ENCODE measurements around the gene CCDC177.

The CCDC177 gene

DNA sequence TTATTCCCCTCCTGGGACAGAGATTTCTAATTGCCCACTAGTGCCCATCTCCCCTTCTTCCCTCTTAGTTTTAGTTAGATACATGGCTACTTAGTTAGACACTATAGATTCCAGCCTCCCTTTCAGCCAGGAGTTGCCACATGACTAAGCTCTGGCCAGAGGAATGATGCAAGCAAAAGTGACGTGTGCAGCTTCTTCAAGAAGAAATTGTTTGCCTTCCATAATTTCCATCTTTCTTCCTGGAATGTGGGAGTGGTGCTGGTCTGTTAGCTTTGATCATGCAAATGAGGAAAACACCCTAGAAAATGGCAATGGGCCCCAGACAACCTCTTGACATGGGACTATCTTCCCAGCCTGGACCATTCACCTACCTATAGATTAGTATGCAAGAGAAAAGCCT lies 21.4 kb downstream of the CCDC177 start:
- H4K20me1 ChIP-seq (ENCODE audit: low read depth, low read length) = no peaks in the 10 kb centered on the region
- no peak overlapping the region for H2AFZ ChIP-seq (ENCODE audit: low read depth, low read length, severe bottlenecking)
- no peak overlapping the region for H3K4me2 ChIP-seq (ENCODE audit: low read depth, low read length, poor library complexity, severe bottlenecking)
- H3K27ac ChIP-seq (ENCODE audit: low read depth, low read length) = no peak overlapping the region
- no peak overlapping the region for H3K9ac ChIP-seq (ENCODE audit: low read length)
- no peaks in the 10 kb centered on the region for H3K9me2 ChIP-seq (replicated peaks; ENCODE audit: insufficient read depth, low read length)
- H3K9me3 ChIP-seq (ENCODE audit: insufficient read depth, low read length) = no peaks in the 10 kb centered on the region
- H3K4me3 ChIP-seq (ENCODE audit: insufficient read depth, low read length, poor library complexity, severe bottlenecking) = no peak overlapping the region
- no peaks in the 10 kb centered on the region for H3F3A ChIP-seq (ENCODE audit: insufficient read depth)
- TF ChIP-seq EZH2phosphoT487 (conservative IDR thresholded peaks at IDR 0.05; ENCODE audit: low read length) = no peak
- TF ChIP-seq, protein P1, sequence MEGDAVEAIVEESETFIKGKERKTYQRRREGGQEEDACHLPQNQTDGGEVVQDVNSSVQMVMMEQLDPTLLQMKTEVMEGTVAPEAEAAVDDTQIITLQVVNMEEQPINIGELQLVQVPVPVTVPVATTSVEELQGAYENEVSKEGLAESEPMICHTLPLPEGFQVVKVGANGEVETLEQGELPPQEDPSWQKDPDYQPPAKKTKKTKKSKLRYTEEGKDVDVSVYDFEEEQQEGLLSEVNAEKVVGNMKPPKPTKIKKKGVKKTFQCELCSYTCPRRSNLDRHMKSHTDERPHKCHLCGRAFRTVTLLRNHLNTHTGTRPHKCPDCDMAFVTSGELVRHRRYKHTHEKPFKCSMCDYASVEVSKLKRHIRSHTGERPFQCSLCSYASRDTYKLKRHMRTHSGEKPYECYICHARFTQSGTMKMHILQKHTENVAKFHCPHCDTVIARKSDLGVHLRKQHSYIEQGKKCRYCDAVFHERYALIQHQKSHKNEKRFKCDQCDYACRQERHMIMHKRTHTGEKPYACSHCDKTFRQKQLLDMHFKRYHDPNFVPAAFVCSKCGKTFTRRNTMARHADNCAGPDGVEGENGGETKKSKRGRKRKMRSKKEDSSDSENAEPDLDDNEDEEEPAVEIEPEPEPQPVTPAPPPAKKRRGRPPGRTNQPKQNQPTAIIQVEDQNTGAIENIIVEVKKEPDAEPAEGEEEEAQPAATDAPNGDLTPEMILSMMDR (IDR thresholded peaks at IDR 0.05; ENCODE audit: insufficient read depth, low read length, poor library complexity, severe bottlenecking) = no peak
- H3K36me3 ChIP-seq (ENCODE audit: low read length) = no peaks in the 10 kb centered on the region
- H3K79me2 ChIP-seq (ENCODE audit: insufficient read depth, low read length) = no peaks in the 10 kb centered on the region
- H3K27me3 ChIP-seq (ENCODE audit: low read length) = no peaks in the 10 kb centered on the region

DNA sequence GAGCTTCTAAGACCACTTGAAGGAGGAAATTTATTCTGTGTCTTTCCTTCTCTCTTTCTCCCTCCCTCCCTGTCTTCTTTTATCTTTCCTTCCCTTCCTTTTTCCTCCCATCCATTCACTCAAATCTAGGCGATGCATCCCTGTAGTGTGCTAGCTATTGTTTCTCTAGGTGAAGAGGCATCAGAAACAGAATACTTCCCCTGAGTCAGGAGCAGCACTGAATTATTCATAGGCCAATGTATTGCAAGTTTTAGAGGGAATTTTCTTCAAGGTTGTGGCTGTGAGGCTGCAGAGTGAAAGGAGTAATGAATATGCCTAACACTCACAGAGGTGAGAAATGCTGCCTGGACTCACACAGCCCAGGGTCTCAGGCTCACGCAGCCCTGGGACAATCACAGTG lies 23.2 kb downstream of the CCDC177 start:
- Histone ChIP-seq H3K4me3 (ENCODE audit: insufficient read depth, low read length, poor library complexity, severe bottlenecking) (no peak overlapping the region), H2AFZ (ENCODE audit: low read depth, low read length, severe bottlenecking) (no peak overlapping the region), H3K9me2 (replicated peaks; ENCODE audit: insufficient read depth, low read length) (no peaks in the 10 kb centered on the region), H3K79me2 (ENCODE audit: insufficient read depth, low read length) (no peaks in the 10 kb centered on the region), H3F3A (ENCODE audit: insufficient read depth) (no peaks in the 10 kb centered on the region), H4K20me1 (ENCODE audit: low read depth, low read length) (no peaks in the 10 kb centered on the region), H3K9ac (ENCODE audit: low read length) (no peak overlapping the region), H3K9me3 (ENCODE audit: insufficient read depth, low read length) (no peaks in the 10 kb centered on the region), H3K27me3 (ENCODE audit: low read length) (no peaks in the 10 kb centered on the region), H3K27ac (ENCODE audit: low read depth, low read length) (no peak overlapping the region), H3K36me3 (ENCODE audit: low read length) (no peaks in the 10 kb centered on the region), H3K4me2 (ENCODE audit: low read depth, low read length, poor library complexity, severe bottlenecking) (no peak overlapping the region)
- no peak for TF ChIP-seq EZH2phosphoT487 (conservative IDR thresholded peaks at IDR 0.05; ENCODE audit: low read length)
- TF ChIP-seq, protein P1 (IDR thresholded peaks at IDR 0.05; ENCODE audit: insufficient read depth, low read length, poor library complexity, severe bottlenecking) = no peak

DNA sequence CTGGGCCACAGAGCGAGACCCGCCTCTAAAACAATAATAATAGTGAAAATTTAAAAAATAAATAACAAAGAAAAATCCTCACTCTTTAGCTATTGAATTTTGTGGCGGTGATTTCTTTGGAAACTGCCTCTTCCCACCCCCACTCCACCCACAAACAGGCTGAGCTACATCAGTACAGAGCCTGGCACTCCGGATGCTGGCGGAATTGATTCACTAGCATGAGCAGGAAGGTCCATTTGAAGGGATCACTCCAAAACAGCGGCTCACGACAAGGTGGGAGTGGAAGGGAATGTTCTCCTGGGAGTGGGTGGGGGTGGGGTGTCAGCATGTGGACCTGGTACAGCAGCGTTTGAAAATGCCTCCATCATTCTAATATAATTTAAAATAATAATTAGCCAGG lies 26.1 kb downstream of the CCDC177 start:
- Histone ChIP-seq H3K27me3 (ENCODE audit: low read length) (no peaks in the 10 kb centered on the region), H3K36me3 (ENCODE audit: low read length) (no peaks in the 10 kb centered on the region), H3K4me3 (ENCODE audit: insufficient read depth, low read length, poor library complexity, severe bottlenecking) (no peak overlapping the region), H3F3A (ENCODE audit: insufficient read depth) (no peaks in the 10 kb centered on the region), H3K27ac (ENCODE audit: low read depth, low read length) (no peak overlapping the region), H3K4me2 (ENCODE audit: low read depth, low read length, poor library complexity, severe bottlenecking) (no peak overlapping the region), H2AFZ (ENCODE audit: low read depth, low read length, severe bottlenecking) (no peak overlapping the region), H3K9me3 (ENCODE audit: insufficient read depth, low read length) (no peaks in the 10 kb centered on the region), H3K9me2 (replicated peaks; ENCODE audit: insufficient read depth, low read length) (no peaks in the 10 kb centered on the region), H3K79me2 (ENCODE audit: insufficient read depth, low read length) (no peaks in the 10 kb centered on the region), H3K9ac (ENCODE audit: low read length) (no peak overlapping the region), H4K20me1 (ENCODE audit: low read depth, low read length) (no peaks in the 10 kb centered on the region)
- TF ChIP-seq, protein P1 (IDR thresholded peaks at IDR 0.05; ENCODE audit: insufficient read depth, low read length, poor library complexity, severe bottlenecking) = no peak
- no peak for TF ChIP-seq EZH2phosphoT487 (conservative IDR thresholded peaks at IDR 0.05; ENCODE audit: low read length)

Data from SU-DHL-6 (cell line).